ENCODE measurements around the gene HS3ST2.

GRCh38 chr16:22928882-22929435, 115.0 kb downstream of the HS3ST2 start:
- TF ChIP-seq CTCF (IDR thresholded peaks at IDR 0.05; ENCODE audit: borderline replicate concordance, extremely low read depth, low read length, poor library complexity, severe bottlenecking) (no peak), EZH2 (IDR thresholded peaks at IDR 0.05; ENCODE audit: borderline replicate concordance, low read depth, low read length, severe bottlenecking) (no peak)

All from DND-41 (cell line).